ENCODE data around the gene PARD3. TPM values are rescaled to one million over a fixed set of nuclear protein-coding genes. Genes with fewer than 3 reads are reported as not detected.

PARD3 gene
- total RNA-seq, 1 experiment from 2014 or later: 50.0 TPM

- no peak for DNase-seq
- Histone ChIP-seq H3K36me3 (no peaks in the 10 kb centered on the region), H3K4me3 (no peak overlapping the region), H3K9me3 (no peaks in the 10 kb centered on the region), H3K27me3 (no peaks in the 10 kb centered on the region)
These were observed 257.0 kb downstream of the PARD3 start for GRCh38 chr10:34558093-34558583.

- no peak overlapping the region for H3K4me3 ChIP-seq
- H3K36me3 ChIP-seq: no peaks in the 10 kb centered on the region
- H3K27me3 ChIP-seq: no peaks in the 10 kb centered on the region
- no peak for DNase-seq
- H3K9me3 ChIP-seq: no peaks in the 10 kb centered on the region
These were observed 257.9 kb downstream of the PARD3 start for GRCh38 chr10:34557173-34557572.

- DNase-seq: no peak
- H3K4me3 ChIP-seq: no peak overlapping the region
- no peaks in the 10 kb centered on the region for H3K27me3 ChIP-seq
- H3K9me3 ChIP-seq: no peaks in the 10 kb centered on the region
- H3K36me3 ChIP-seq: no peaks in the 10 kb centered on the region
These were observed 259.4 kb downstream of the PARD3 start for GRCh38 chr10:34555653-34556052.

GRCh38 chr10:34553747-34554146 lies 261.3 kb downstream of the PARD3 start:
- DNase-seq: no peak
- no peaks in the 10 kb centered on the region for H3K36me3 ChIP-seq
- no peaks in the 10 kb centered on the region for H3K27me3 ChIP-seq
- H3K4me3 ChIP-seq: no peak overlapping the region
- H3K9me3 ChIP-seq: no peaks in the 10 kb centered on the region

GRCh38 chr10:34551295-34551694 lies 263.8 kb downstream of the PARD3 start:
- H3K36me3 ChIP-seq: no peaks in the 10 kb centered on the region
- no peaks in the 10 kb centered on the region for H3K9me3 ChIP-seq
- DNase-seq: no peak
- H3K27me3 ChIP-seq: no peaks in the 10 kb centered on the region
- H3K4me3 ChIP-seq: no peak overlapping the region

DNA sequence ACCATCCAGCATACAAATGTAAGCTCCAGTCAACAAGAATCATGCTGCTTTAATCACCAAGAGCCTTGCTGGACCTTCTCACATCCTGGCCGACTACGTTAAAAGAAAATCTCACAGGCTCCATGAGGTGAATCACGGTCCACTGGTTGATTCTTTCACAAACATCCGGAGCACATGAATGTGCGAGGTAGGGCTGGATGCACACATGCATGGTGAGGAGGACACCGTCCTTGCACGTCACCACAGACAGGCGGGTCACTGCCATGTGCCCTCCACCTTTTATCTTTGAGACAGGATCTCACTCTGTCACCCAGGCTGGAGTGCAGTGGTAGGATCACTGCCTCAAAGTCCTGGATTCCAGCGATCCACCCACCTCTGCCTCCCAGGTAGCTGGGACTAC lies 265.1 kb downstream of the PARD3 start:
- Histone ChIP-seq H3K27me3 (no peaks in the 10 kb centered on the region), H3K9me3 (no peaks in the 10 kb centered on the region), H3K4me3 (no peak overlapping the region), H3K36me3 (no peaks in the 10 kb centered on the region)
- no peak for DNase-seq

DNA sequence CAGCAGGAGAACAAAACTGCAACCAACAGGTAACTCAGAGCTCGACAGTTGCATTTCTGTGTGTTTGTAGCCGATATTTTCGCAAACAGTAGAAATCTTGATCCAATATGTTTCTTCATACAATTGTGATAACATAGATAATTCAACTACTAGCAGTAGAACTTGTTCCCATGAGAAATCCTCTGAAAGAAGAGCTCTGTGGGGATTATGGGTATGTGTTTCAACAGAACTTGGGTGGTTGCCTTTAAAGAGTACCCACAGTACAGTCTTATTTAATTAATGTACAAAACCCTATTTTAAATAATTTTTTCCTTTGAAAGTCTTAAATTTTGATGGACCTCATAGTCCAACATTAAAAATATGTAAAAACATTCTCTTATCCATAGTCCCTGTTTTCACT lies 266.1 kb downstream of the PARD3 start:
- Histone ChIP-seq H3K4me3 (no peak overlapping the region), H3K9me3 (no peaks in the 10 kb centered on the region), H3K27me3 (no peaks in the 10 kb centered on the region), H3K36me3 (no peaks in the 10 kb centered on the region)
- DNase-seq: no peak

DNA sequence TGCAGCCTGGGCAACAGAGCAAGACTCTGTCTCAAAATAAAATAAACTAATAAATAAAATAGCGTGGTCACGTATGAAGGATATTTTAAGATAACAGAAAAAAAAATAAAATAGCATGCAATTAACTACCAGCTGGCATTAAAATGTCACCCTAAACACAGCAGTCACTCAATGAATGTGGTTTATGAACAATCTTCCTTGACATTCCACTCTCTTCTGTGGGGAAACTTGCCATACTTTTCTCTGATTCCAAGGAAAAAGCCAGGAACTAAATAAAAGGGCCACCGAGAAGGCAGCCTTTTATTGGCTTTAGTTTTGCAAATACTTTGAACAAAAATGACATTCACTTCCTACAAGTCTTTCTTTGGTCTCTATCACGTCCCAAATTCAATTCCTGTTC lies 266.6 kb downstream of the PARD3 start:
- H3K9me3 ChIP-seq: no peaks in the 10 kb centered on the region
- no peak overlapping the region for H3K4me3 ChIP-seq
- DNase-seq: no peak
- H3K36me3 ChIP-seq: no peaks in the 10 kb centered on the region
- H3K27me3 ChIP-seq: no peaks in the 10 kb centered on the region

GRCh38 chr10:34547695-34548094 lies 267.4 kb downstream of the PARD3 start:
- Histone ChIP-seq H3K36me3 (no peaks in the 10 kb centered on the region), H3K4me3 (no peak overlapping the region), H3K9me3 (no peaks in the 10 kb centered on the region), H3K27me3 (no peaks in the 10 kb centered on the region)
- DNase-seq: no peak

DNA sequence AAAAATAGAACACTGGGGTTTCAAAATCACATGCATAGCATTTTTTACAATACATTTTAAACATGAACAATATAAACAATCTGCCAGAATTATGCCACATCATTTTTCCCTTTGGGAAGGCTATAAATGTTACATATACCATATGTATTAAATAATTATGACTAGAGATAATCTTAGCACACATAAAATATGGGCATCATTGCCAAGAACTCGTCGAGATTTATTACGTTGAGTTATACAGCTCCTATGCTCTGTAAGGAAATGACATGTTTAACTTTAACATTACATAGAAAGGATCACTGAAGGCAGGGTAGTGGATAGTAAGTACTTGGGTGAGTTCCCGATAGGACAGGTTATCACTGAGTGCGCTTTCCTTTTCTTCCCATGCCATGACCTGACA lies 267.8 kb downstream of the PARD3 start:
- no peak for DNase-seq
- Histone ChIP-seq H3K9me3 (no peaks in the 10 kb centered on the region), H3K4me3 (no peak overlapping the region), H3K36me3 (no peaks in the 10 kb centered on the region), H3K27me3 (no peaks in the 10 kb centered on the region)

GRCh38 chr10:34544400-34544799 lies 270.7 kb downstream of the PARD3 start:
- no peak for DNase-seq
- Histone ChIP-seq H3K27me3 (no peaks in the 10 kb centered on the region), H3K36me3 (no peaks in the 10 kb centered on the region), H3K9me3 (no peaks in the 10 kb centered on the region), H3K4me3 (no peak overlapping the region)

DNA sequence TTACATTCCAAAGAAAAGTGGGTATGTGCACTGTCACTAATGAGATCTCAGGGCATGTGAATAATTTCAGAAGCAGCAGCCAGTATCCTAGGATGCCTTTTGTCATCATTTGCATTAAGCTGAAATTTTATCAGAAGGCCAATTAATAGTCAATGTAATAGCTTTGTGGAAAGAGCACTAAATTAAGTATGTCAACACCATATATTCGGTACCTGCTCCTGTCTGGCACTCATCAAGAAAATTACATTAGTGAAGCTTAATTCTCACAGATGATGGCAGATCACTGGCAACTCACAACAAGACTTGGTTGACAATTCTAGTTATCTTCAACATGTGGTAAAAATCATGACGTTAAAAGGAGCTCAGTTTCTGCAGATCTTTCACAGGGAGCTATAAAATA lies 271.4 kb downstream of the PARD3 start:
- Histone ChIP-seq H3K9me3 (no peaks in the 10 kb centered on the region), H3K27me3 (no peaks in the 10 kb centered on the region), H3K36me3 (no peaks in the 10 kb centered on the region), H3K4me3 (no peak overlapping the region)
- no peak for DNase-seq

DNA sequence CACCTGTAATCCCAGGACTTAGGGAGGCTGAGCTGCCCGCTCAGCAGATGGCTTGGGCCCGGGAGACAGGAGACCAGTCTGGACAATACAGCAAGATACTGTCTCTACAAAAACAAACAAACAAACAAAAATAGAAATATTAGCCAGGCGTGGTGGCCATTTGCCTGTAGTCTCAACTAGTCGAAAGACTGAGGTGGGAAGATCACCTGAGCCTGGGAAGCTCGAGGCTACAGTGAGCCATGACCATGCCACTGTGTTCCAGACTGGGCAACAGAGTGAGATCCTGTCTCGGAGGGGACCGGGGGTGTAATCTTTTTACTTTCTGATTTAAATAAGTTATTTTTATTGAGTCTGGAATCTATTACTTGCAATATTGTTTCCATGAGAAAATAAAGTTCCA lies 274.6 kb downstream of the PARD3 start:
- Histone ChIP-seq H3K27me3 (no peaks in the 10 kb centered on the region), H3K36me3 (no peaks in the 10 kb centered on the region), H3K4me3 (no peak overlapping the region), H3K9me3 (0 out of 2 replicates have a peak, but pooled peaks cover 2% of the 10 kb centered on the region)
- no peak for DNase-seq

GRCh38 chr10:34539533-34540315 lies 275.4 kb downstream of the PARD3 start:
- peak; percentile 29 for DNase-seq
- H3K4me3 ChIP-seq: peak overlapping the region; percentile 42

GRCh38 chr10:34538281-34538829 lies 276.7 kb downstream of the PARD3 start:
- Histone ChIP-seq H3K4me3 (peak overlapping the region; percentile 42), H3K9me3 (0 out of 2 replicates have a peak, but pooled peaks cover 2% of the 10 kb centered on the region), H3K36me3 (no peaks in the 10 kb centered on the region), H3K27me3 (no peaks in the 10 kb centered on the region)
- DNase-seq: peak; percentile 56

More at GRCh38 chr10:34539533-34540315, 275.4 kb downstream of the PARD3 start:
- 0 out of 2 replicates have a peak, but pooled peaks cover 2% of the 10 kb centered on the region for H3K9me3 ChIP-seq
- no peaks in the 10 kb centered on the region for H3K27me3 ChIP-seq
- no peaks in the 10 kb centered on the region for H3K36me3 ChIP-seq

DNA sequence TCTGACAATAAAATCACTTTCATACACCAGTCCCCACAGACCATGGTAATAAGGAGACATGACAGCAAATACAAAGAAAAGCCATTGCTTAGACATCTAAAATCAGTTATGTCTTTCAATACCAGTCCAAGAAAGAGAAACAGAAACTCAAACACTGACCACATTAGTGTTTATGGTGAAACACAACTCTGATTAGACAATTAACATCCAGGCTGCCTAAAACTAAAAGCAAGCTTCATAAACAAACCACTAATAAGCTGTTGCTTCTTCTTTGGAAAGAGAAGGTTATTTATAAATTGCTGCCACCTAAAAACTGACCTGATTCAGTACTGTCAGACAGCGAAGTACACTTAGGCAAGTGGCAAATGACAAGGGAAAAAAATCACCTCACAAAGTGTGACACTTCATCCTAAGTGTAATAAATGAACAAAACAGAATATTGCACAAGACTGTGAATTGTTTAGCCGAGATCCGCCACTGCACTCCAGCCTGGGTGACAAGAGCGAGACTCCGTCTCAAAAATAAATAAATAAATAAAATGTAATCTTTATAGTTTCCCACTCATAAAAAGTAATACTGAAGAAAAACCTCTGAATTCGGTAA lies 277.4 kb downstream of the PARD3 start:
- H3K4me3 ChIP-seq: no peak overlapping the region
- no peaks in the 10 kb centered on the region for H3K27me3 ChIP-seq
- H3K9me3 ChIP-seq: 0 out of 2 replicates have a peak, but pooled peaks cover 2% of the 10 kb centered on the region
- H3K36me3 ChIP-seq: no peaks in the 10 kb centered on the region
- no peak for DNase-seq

GRCh38 chr10:34535872-34536271 lies 279.2 kb downstream of the PARD3 start:
- Histone ChIP-seq H3K4me3 (no peak overlapping the region), H3K9me3 (0 out of 2 replicates have a peak, but pooled peaks cover 2% of the 10 kb centered on the region), H3K27me3 (no peaks in the 10 kb centered on the region), H3K36me3 (no peaks in the 10 kb centered on the region)
- DNase-seq: no peak

Measured in MG63 (cell line).